Right lobe of liver (tissue), 4 donors: ENCODE results near the gene SLC5A9.

Experiments
- POLR2A ChIP-seq: fragments of 450-650 bp; IDR thresholded peaks from one replicate; pipeline ENCODE4 v1.6.1; 2017; ENCODE audit warnings: antibody characterized with exemption, mild to moderate bottlenecking
- TF ChIP-seq, protein P1 (sequence below), 4 donors: fragments of 200-600 bp in 3 of 4; fragments of 450-650 bp in 1 of 4; IDR thresholded peaks; one replicate each; pipeline versions ENCODE4 v1.5.1 to v1.8.0; 2016 to 2022; ENCODE audit warnings: antibody characterized with exemption in 4 of 4, mild to moderate bottlenecking in 2 of 4
- donor health status: DM: no; HTN: no; CAD: no.
- donor health status: DM: no; HTN: no; CAD: no.
- donor health status: DM: no; HTN: yes; CAD: no.

DNA sequence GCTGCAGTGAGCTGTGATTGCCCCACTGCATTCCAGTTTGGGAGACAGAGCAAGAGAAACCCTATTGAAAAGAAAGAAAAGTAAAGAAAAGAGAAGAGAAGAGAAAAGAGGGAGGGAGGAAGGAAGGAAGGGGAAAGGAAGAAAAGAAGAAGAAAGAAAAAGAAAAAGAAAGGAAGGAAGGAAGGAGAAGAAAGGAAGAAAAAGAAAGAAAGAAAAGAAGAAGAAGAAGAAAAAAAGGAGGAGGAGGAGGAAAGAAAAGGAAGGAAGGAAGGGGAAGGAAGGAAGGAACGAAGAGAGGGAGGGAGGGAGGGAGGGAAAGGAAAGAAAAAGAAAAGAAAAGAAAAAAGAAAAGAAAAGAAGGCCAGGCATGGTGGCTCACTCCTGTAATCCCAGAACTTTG lies 10.2 kb downstream of the SLC5A9 start:
- TF ChIP-seq, protein P1, sequence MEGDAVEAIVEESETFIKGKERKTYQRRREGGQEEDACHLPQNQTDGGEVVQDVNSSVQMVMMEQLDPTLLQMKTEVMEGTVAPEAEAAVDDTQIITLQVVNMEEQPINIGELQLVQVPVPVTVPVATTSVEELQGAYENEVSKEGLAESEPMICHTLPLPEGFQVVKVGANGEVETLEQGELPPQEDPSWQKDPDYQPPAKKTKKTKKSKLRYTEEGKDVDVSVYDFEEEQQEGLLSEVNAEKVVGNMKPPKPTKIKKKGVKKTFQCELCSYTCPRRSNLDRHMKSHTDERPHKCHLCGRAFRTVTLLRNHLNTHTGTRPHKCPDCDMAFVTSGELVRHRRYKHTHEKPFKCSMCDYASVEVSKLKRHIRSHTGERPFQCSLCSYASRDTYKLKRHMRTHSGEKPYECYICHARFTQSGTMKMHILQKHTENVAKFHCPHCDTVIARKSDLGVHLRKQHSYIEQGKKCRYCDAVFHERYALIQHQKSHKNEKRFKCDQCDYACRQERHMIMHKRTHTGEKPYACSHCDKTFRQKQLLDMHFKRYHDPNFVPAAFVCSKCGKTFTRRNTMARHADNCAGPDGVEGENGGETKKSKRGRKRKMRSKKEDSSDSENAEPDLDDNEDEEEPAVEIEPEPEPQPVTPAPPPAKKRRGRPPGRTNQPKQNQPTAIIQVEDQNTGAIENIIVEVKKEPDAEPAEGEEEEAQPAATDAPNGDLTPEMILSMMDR (IDR thresholded peaks at IDR 0.05) = no peak
- no peak for TF ChIP-seq POLR2A
